NB4 (cell line): Measurements from ENCODE around the gene FAIM2.

Source experiments
- DNase-seq: peaks from one replicate; pipeline ENCODE4 v3.0.0; 2010; ENCODE audit warnings: low read depth
- H3K4me3 ChIP-seq: one replicate; pipeline ENCODE4 v1.5.1; 2011; ENCODE audit warnings: mild to moderate bottlenecking, low read depth, low read length, moderate library complexity
- MAX ChIP-seq: IDR thresholded peaks from 2 replicates; pipeline ENCODE4 v1.6.1; 2011; ENCODE audit warnings: low read depth, low read length
- MYC ChIP-seq: IDR thresholded peaks from 2 replicates; pipeline ENCODE4 v1.6.1; 2011; ENCODE audit warnings: low read depth, low read length
- POLR2A ChIP-seq: IDR thresholded peaks from 2 replicates; pipeline ENCODE4 v1.6.1; 2011; ENCODE audit warnings: mild to moderate bottlenecking; ENCODE audit not compliant: insufficient read length; ENCODE audit errors: extremely low read depth
- TF ChIP-seq, protein P1 (sequence below): IDR thresholded peaks from one replicate; pipeline ENCODE4 v1.5.1; 2012; ENCODE audit warnings: low read depth, low read length

Gene FAIM2

DNA sequence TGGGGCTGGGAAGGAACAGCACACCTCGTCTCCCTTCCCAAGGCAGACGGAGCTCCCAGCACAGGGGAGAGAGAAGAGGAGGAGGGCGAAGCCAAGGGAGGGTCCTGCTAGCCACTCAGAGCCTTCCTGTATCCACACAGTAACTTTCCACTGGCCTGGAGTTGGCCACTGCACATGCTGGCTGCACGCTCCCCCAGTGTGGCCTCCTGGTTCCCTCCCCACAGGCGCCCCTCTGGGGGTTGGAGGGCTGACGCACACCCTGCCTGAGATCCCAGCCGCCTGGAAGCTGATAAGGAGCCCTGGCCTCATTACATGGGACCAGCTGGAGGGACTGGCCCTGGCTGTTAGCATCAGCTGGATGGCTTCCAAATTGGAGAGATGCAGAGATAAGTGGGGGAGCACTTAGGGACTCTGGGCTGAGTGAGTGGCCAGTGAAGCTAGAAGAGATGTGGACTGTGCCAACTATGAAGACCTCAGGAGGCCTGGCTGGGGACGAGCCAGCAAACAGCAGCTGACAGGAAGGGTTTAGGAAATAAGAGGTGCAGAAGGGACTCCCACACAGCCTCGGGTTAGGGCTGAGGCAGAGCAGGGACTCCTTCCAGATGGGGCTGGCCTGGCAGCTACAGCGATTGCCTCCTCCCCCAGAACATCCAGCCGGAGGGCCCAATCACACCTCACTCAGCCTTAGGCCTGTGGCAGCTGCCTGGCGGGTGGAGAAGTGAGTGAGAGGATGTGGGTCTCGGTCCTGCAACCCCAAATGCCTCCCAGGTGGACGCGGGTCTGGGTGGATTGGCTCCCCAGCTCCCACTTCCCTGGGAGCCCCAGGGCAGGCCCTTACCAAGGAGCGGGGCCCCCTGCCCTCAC lies 34.5 kb downstream of the FAIM2 start:
- H3K4me3 ChIP-seq: no peak overlapping the region
- TF ChIP-seq MYC (peak; percentile 58), POLR2A (no peak)
- DNase-seq: peak; percentile 96

- no peak for DNase-seq
- TF ChIP-seq MAX: no peak
- no peak for TF ChIP-seq POLR2A
- TF ChIP-seq MYC: no peak
- TF ChIP-seq, protein P1, sequence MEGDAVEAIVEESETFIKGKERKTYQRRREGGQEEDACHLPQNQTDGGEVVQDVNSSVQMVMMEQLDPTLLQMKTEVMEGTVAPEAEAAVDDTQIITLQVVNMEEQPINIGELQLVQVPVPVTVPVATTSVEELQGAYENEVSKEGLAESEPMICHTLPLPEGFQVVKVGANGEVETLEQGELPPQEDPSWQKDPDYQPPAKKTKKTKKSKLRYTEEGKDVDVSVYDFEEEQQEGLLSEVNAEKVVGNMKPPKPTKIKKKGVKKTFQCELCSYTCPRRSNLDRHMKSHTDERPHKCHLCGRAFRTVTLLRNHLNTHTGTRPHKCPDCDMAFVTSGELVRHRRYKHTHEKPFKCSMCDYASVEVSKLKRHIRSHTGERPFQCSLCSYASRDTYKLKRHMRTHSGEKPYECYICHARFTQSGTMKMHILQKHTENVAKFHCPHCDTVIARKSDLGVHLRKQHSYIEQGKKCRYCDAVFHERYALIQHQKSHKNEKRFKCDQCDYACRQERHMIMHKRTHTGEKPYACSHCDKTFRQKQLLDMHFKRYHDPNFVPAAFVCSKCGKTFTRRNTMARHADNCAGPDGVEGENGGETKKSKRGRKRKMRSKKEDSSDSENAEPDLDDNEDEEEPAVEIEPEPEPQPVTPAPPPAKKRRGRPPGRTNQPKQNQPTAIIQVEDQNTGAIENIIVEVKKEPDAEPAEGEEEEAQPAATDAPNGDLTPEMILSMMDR: no peak
- H3K4me3 ChIP-seq: no peak overlapping the region
Measured at GRCh38 chr12:49868449-49868848, 35.3 kb downstream of the FAIM2 start.

DNA sequence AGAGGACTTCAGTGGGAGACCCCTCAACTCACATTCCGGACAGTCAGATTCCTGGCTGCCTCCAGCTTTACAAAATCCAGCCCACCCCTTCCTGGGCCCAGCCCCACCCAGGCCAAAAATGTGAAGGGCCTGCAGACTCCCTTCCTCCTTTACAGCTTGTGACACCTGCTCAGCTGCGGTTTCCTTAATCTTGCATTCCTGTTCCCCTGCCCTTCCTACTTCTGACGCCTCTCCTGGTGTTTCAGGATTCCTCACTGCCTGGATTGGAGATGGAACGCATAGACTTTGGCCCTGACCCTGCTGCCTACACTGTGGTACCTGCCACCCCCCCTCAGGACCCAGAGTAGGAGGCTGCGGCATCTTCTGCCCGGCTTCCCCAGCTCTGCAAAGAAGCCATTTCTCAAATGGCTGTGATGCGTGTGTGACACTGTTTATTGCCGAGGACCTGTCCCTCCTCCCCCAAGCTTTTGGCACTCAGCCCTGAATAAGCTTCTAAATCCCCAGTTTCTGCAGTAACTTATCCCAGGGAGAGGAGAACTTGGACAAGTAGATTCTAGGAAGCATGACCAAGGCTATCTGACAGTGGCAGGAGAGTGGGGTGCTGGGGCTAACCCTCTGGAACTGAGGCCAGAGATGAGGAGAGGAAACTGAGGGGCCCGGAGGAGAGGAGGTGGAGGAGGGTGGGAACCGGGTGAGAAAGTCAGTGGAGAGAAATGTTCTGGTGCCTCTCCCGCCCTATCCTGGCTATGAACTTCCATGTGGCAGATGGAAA lies 35.9 kb downstream of the FAIM2 start:
- TF ChIP-seq, protein P1: no peak
- no peak for TF ChIP-seq MAX
- no peak for TF ChIP-seq MYC
- TF ChIP-seq POLR2A: no peak
- no peak overlapping the region for H3K4me3 ChIP-seq
- DNase-seq: no peak

GRCh38 chr12:49866859-49867569 lies 36.7 kb downstream of the FAIM2 start:
- peak; percentile 79 for DNase-seq
- no peak overlapping the region for H3K4me3 ChIP-seq
- TF ChIP-seq POLR2A (no peak), MYC (peak; percentile 82), MAX (peak; percentile 70)
- TF ChIP-seq, protein P1: peak; percentile 97

DNA sequence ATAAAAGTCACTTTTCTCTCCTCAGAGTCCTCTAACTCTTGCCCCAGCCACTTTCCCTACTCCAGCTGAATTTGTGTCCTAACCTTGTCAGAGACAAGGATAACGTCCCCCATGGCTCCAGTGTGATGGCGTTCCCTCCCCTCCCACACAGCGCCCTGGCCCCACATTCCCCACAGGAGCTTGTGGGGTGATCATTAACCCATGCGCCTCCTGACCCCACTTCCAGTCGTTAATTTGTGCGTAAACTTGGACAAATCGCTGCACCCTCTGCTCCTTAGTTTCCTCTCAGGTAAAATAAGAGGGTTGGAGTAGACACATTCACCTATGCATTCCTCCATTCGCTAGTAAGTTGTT lies 37.9 kb downstream of the FAIM2 start:
- no peak for DNase-seq
- H3K4me3 ChIP-seq: no peak overlapping the region
- TF ChIP-seq MYC: no peak
- no peak for TF ChIP-seq MAX
- no peak for TF ChIP-seq POLR2A

DNA sequence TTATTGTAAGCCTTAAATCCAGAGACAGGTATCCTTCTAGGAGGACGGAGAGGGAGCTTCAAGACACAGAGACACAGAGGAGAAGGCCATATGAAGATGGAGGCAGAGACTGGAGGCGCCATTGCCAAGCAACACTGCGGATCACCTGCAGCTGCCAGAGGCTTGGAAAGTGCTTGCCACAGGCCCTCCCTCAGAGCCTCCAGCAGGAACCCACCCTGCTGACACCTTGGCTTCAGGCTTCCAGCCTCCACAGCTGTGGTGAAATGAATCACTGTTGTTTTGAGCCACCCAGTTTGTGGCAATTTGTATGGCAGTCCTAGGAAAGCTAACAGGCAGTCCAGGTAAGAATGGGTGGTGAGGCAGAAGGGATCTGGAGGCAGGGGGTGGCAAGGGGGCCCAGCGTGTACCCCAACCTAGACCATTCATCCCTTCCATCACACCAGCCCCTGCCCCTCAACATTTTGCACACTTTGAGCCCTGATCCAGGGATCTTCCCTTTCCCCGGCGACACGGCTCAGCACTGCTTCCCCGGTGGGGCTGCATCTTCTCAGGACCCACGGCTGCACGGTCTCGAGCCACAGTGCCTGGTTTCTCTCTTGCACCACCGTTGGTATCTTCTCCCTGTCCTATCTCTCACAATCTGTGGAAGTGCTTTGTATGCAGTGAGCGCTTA lies 38.5 kb downstream of the FAIM2 start:
- TF ChIP-seq POLR2A: no peak
- no peak for TF ChIP-seq MYC
- TF ChIP-seq, protein P1: no peak
- TF ChIP-seq MAX: no peak
- no peak for DNase-seq
- no peak overlapping the region for H3K4me3 ChIP-seq
